GM18505 (cell line): ENCODE results near the gene MYO5B.
A peak's percentile ranks its signal among the peaks of the same experiment; 100 is the strongest.
"Not testable (repeated sequence)": the region's sequence is repeated elsewhere in the genome, so short reads cannot be mapped to it uniquely, and the experiment has no call there.

ENCODE experiments used
- ATAC-seq: cut with Tn5 transposase; IDR thresholded peaks from one replicate; pipeline ENCODE4 v1.9.1; 2021; ENCODE audit not compliant: unreplicated experiment
- POLR2A ChIP-seq: IDR thresholded peaks from 4 replicates; pipeline ENCODE4 v1.6.1; 2011; ENCODE audit warnings: borderline replicate concordance; ENCODE audit not compliant: insufficient read depth, insufficient read length; ENCODE audit errors: extremely low read depth

Gene MYO5B

GRCh38 chr18:50126471-50126870 is 68.5 kb downstream of the MYO5B start:
- no peak for TF ChIP-seq POLR2A
- ATAC-seq = no peak

GRCh38 chr18:50125456-50125855 is 69.5 kb downstream of the MYO5B start:
- ATAC-seq = no peak

GRCh38 chr18:50119296-50119695 is 75.7 kb downstream of the MYO5B start:
- TF ChIP-seq POLR2A = no peak
- ATAC-seq = no peak

More at GRCh38 chr18:50125456-50125855, 69.5 kb downstream of the MYO5B start:
- no peak for TF ChIP-seq POLR2A

- ATAC-seq = no peak
- TF ChIP-seq POLR2A = no peak
Observed at GRCh38 chr18:50117863-50118262, 77.1 kb downstream of the MYO5B start.

GRCh38 chr18:50115095-50115494 is 79.9 kb downstream of the MYO5B start:
- no peak for ATAC-seq
- TF ChIP-seq POLR2A = no peak

GRCh38 chr18:50114448-50114847 is 80.5 kb downstream of the MYO5B start:
- TF ChIP-seq POLR2A = no peak
- ATAC-seq = no peak

- no peak for ATAC-seq
Observed at GRCh38 chr18:50113726-50114125, 81.2 kb downstream of the MYO5B start.

GRCh38 chr18:50111398-50111797 is 83.5 kb downstream of the MYO5B start:
- no peak for ATAC-seq
- TF ChIP-seq POLR2A = no peak

More at GRCh38 chr18:50113726-50114125, 81.2 kb downstream of the MYO5B start:
- TF ChIP-seq POLR2A = no peak

- TF ChIP-seq POLR2A = no peak
- no peak for ATAC-seq
Observed at GRCh38 chr18:50107468-50107977, 87.4 kb downstream of the MYO5B start.

- ATAC-seq = no peak
- TF ChIP-seq POLR2A = no peak
Observed at GRCh38 chr18:50105027-50105426, 89.9 kb downstream of the MYO5B start.

- no peak for ATAC-seq
- TF ChIP-seq POLR2A = no peak
Observed at GRCh38 chr18:50104421-50104820, 90.5 kb downstream of the MYO5B start.

GRCh38 chr18:50099725-50100407 is 95.1 kb downstream of the MYO5B start:
- ATAC-seq = peak; percentile 73
- no peak for TF ChIP-seq POLR2A

- no peak for TF ChIP-seq POLR2A
Observed at GRCh38 chr18:50097702-50098101, 97.2 kb downstream of the MYO5B start.

GRCh38 chr18:50096766-50097435 is 98.0 kb downstream of the MYO5B start:
- ATAC-seq = no peak
- no peak for TF ChIP-seq POLR2A

More at GRCh38 chr18:50097702-50098101, 97.2 kb downstream of the MYO5B start:
- ATAC-seq = no peak

- ATAC-seq = not testable (repeated sequence)
Observed at GRCh38 chr18:50094786-50095185, 100.2 kb downstream of the MYO5B start.
